Activated naive CD8-positive, alpha-beta T cell treated with anti-CD3 and anti-CD28 coated beads, Interleukin-2, amount 50 U/mL, for 16 hours (primary cell): ENCODE data around the gene SFMBT1.

ENCODE experiments used
- DNase-seq: peaks from one replicate; pipeline ENCODE4 v3.0.0-alpha.2; 2020; ENCODE audit warnings: low read depth, low spot score

The SFMBT1 gene

DNA sequence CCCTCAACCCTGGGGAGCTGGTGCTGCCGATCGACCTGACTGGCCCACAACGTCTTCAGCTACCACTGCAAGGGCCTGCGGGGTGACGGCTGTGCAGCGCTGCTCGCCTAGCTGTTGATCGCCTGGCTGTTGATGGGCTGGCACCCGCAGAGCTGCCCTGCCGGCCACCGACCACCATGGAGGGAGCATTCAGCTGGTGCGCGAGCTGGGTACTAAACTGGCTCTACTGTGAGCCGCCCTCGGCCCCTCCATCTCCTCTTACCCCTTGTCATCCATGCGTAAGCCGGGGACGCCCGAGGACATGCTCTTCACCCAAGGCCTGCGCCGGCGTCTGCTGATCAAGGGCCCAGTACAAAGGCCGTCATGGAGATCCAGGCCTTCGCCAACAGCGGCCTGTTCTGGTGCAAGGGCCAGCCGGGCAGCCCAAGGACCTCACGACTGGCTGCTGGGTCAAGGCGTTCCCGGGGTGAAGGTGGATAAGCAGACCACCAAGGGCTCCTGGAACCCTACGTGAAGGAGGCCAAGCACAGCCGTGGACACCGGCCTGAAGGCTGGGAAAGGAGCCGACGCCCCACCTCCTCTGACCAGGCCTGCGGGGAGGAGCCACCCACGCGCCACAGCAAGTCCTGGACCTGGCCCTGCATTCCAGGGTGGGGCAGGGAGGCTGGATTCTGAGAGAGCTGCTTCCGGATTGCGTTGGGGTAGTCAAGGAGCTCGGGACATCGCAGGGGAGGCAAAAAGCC is 46.9 kb downstream of the SFMBT1 start:
- DNase-seq: no peak

DNA sequence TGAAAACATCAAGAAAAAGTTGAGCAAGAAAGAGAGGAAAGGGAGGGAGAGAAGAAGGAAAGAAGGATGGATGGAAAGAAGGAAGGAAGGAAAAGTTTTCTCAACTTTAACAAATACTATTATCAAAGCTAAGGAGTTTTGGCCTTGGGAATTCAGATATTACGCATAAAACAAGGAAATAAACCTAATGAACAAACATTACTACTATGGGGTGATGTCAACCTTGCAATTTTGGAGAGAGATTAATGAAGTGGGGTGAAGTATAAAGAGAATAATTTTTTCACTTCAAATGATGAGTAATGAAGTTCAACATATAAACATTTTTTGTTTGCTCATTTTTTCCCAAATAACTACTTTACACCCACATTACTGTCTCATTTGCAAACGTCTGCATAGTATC is 55.2 kb downstream of the SFMBT1 start:
- no peak for DNase-seq

- no peak for DNase-seq
Measured at GRCh38 chr3:52986938-52987337, 58.9 kb downstream of the SFMBT1 start.

GRCh38 chr3:52986049-52986448 is 59.8 kb downstream of the SFMBT1 start:
- DNase-seq: no peak

- no peak for DNase-seq
Measured at GRCh38 chr3:52983828-52984227, 62.0 kb downstream of the SFMBT1 start.

DNA sequence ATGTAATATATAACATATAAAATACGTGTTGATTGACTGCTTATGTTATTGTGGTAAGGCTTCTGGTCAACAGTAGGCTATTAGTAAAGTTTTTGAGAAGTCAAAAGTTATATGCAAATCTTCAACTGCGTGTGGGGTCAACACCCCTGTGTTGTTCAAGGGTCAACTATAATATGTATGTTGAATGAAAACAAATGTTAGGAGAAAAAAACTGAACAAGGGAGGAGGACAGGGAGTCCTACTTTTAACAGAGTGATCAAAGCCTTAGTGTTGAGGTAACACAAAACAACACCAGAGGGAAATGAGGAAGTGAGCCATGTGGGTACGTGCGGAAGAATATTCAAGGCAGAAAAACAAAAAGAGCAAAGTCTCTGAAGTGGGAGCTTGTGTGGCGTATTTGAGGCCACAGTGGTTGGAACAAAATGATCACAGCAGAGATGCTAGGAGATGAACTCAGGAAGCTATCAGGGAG is 62.5 kb downstream of the SFMBT1 start:
- peak; percentile 27 for DNase-seq

DNA sequence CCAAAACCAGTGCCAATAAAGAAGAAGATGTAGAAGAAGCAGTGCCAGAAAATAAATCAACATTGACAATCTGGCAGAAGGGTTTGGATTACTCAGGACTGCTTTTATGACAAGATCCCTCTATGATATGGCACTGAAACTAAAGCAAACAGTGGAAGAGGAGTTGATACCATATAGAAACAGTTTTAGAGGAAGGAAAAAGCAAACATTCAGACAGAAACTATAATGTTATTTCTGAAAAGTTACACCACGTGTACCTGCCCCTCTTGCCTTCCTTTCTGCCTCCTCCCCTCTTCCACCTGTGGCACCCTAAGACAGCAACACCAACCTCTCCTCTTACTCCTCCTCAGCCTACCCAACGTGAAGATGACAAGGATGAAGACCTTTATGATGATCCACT is 63.0 kb downstream of the SFMBT1 start:
- DNase-seq: no peak

DNA sequence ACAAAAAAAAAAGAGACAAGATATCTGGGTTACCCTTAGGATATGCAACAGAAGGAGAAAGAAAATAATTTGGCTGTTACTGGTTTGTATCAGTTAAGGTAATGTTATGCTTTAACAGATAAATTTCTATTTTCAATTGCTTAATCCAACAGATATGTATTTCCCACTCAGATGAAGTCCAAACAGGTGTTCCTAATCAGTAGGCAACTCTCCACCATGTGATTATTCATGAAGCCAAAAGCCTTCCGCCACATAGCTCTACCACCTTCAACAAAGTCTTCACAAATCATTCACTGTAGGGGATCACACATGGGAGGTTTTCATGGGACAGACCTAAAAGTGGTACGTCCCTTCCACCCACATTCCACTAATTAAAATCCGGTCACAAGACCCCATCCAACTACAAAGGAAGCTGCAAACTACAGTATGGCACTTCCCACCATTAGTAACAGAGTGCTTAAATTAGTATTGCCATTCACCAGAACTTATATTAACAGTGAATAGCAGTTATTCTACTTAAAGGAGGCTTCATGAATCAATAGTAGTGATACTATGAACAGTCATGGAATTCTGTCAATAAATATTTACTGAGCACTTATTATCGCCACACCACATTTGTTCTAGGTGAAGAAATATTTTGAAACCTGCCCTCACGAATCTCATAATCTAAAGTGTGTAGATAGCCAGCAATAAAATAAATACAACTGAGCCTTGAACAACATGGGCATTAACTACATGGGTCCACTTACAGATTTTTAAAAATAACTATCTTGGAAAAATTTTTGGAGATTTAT is 66.5 kb downstream of the SFMBT1 start:
- no peak for DNase-seq

GRCh38 chr3:52978109-52978754 is 67.6 kb downstream of the SFMBT1 start:
- DNase-seq: no peak

DNA sequence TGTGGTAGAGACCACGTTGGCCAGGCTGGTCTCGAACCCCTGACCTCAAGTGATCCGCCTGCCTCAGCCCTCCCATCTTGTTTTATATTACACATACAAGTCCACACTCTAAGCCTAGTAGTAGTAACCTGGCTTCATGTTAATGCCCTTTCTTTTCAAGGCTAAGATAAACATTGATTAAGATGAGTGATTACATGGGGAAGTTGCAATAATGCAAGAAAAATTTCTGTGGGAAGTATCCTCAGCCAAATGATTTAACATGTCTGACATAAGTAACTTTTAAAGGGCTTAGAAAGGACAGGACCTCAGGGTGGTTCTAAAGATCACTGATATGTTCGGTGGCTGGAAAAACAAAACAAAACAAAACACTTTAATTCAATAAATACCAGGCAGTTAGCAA is 72.1 kb downstream of the SFMBT1 start:
- no peak for DNase-seq

GRCh38 chr3:52971895-52972294 is 74.0 kb downstream of the SFMBT1 start:
- no peak for DNase-seq

DNA sequence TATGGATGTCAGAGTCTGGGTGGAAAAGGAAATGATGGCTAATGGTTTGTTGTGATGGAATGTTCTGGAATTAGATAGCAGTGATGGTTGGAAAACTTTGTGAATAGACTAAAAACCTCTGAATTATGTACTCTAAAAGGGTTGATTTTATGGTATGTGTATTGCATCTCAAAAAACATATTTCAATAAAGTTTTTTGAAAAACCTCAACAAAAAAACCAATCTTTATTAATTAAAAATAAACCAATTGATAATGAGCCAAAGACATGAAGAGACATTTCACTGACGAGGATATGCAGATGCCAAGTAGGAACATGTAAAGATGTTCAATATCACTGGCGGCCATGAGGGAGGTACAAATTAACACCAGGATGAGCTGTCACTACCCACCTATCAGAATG is 78.5 kb downstream of the SFMBT1 start:
- DNase-seq: no peak

GRCh38 chr3:52962160-52962559 is 83.7 kb downstream of the SFMBT1 start:
- no peak for DNase-seq

DNA sequence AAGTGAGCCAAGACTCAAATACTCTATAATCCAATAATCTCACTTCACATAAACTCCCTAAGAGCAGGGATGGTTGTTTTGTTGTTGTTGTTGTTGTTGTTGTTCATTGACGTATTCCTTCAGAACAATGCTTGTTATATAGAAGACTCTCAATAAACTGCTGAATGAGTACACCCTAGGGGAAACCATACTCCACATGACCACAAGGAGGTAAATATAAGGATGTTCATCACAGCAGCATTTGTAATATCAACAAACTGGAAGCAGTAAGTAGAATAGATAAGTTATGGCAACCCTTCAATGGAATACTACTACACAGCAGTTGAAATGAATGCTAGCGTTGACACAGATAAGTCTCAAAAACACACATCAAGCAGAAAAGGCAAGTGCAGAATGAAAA is 86.1 kb downstream of the SFMBT1 start:
- DNase-seq: no peak

DNA sequence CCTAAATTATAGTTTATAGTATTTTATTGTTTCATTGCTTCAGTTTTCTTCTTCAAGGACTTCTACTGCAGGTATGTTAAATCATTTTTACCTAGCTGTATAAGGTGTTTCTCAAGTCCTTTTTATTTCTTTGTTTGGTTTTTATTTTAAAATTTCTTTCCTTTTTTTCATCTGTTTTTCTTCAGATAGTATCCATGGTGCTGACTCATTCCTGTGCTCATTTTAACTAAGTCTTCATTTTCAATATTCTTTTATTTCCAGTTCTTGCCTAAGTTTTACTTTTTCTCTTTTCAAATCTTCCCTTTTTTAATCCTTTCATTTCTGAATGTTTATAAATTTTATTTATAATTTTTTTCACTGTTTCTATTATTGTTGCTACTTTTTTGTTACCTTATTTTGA is 106.3 kb downstream of the SFMBT1 start:
- DNase-seq: no peak

- peak; percentile 7 for DNase-seq
Measured at GRCh38 chr3:52934630-52935530, 111.0 kb downstream of the SFMBT1 start.

- DNase-seq: no peak
Measured at GRCh38 chr3:52931889-52932288, 114.0 kb downstream of the SFMBT1 start.

- DNase-seq: no peak
Measured at GRCh38 chr3:52931328-52931727, 114.5 kb downstream of the SFMBT1 start.

DNA sequence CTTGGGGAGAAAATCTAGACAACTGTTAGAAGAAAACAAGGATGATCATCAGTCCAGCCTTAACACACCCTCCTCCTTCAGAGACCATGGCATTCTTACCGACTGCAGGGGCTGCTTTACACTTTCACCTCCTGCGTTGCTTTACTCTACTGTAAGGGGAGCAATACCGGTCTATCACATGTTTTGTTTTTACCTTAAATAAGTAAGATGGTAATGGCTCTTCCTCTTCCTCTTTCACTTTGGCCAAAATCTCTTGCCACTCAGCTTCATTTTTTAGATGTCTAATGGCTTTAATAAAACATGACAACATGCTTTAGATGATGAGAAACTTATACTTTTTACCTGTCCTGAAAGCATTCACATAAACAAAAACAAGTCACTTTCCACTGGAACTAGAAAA is 115.1 kb downstream of the SFMBT1 start:
- DNase-seq: no peak

- no peak for DNase-seq
Measured at GRCh38 chr3:52926554-52926953, 119.3 kb downstream of the SFMBT1 start.
